Neural cell (in vitro differentiated cells): Measurements from ENCODE around the gene P2RX3. TPM values are rescaled to one million over a fixed set of nuclear protein-coding genes. Genes with fewer than 3 reads are reported as not detected.

Experiments used
- H2AFZ ChIP-seq: fragments of 200-600, 300-800 bp; sonication (generic), shearing (Covaris generic); 2 replicates; pipeline ENCODE4 v1.6.0; 2014; ENCODE audit warnings: low read depth, mild to moderate bottlenecking, antibody characterized with exemption, low read length, moderate library complexity
- H3F3A ChIP-seq: fragments of 200-600 bp; shearing (Covaris generic); 2 replicates; pipeline ENCODE4 v1.6.1; 2016; ENCODE audit warnings: mild to moderate bottlenecking, moderate library complexity, mixed read lengths, antibody characterized with exemption, low read length; ENCODE audit not compliant: insufficient read depth, poor library complexity, severe bottlenecking
- H3K27ac ChIP-seq: fragments of 200-600, 300-800 bp; sonication (generic), shearing (Covaris generic); 2 replicates; pipeline ENCODE4 v1.5.1; 2014; ENCODE audit warnings: mild to moderate bottlenecking, low read length, moderate library complexity
- H3K27me3 ChIP-seq: fragments of 300-800, 200-600 bp; sonication (generic), shearing (Covaris generic); 2 replicates; pipeline ENCODE4 v1.6.0; 2014; ENCODE audit warnings: mild to moderate bottlenecking, low read depth, low read length, moderate library complexity; ENCODE audit not compliant: insufficient read depth
- H3K36me3 ChIP-seq: fragments of 300-800, 200-600 bp; sonication (generic), shearing (Covaris generic); 2 replicates; pipeline ENCODE4 v1.5.1; 2014; ENCODE audit warnings: mild to moderate bottlenecking, antibody characterized with exemption, low read length, moderate library complexity; ENCODE audit not compliant: insufficient read depth
- H3K4me2 ChIP-seq: fragments of 300-800, 200-600 bp; sonication (generic), shearing (Covaris generic); 2 replicates; pipeline ENCODE4 v1.6.0; 2014; ENCODE audit warnings: mild to moderate bottlenecking, low read length
- H3K4me3 ChIP-seq: fragments of 300-800, 200-600 bp; sonication (generic), shearing (Covaris generic); 2 replicates; pipeline ENCODE4 v1.5.1; 2014; ENCODE audit warnings: mild to moderate bottlenecking, low read length, moderate library complexity
- H3K79me2 ChIP-seq: fragments of 200-600 bp; shearing (Covaris generic); replicated peaks from 2 replicates; pipeline ENCODE4 v1.6.0; 2014; ENCODE audit warnings: mild to moderate bottlenecking, low read length, moderate library complexity; ENCODE audit not compliant: insufficient read depth
- H3K9ac ChIP-seq: fragments of 300-800, 200-600 bp; sonication (generic), shearing (Covaris generic); 2 replicates; pipeline ENCODE4 v1.6.1; 2016; ENCODE audit warnings: mild to moderate bottlenecking, low read length, mixed read lengths
- H3K9me2 ChIP-seq: fragments of 200-600 bp; shearing (Covaris generic); 2 replicates; pipeline ENCODE4 v1.6.1; 2016; ENCODE audit warnings: mild to moderate bottlenecking, low read length, mixed read lengths; ENCODE audit not compliant: insufficient read depth
- H3K9me3 ChIP-seq: fragments of 200-600, 300-800 bp; sonication (generic), shearing (Covaris generic); 2 replicates; pipeline ENCODE4 v1.6.1; 2016; ENCODE audit warnings: mild to moderate bottlenecking, mixed run types, low read length, moderate library complexity, mixed read lengths
- H4K20me1 ChIP-seq: fragments of 200-600 bp; shearing (Covaris generic); 2 replicates; pipeline ENCODE4 v1.6.1; 2016; ENCODE audit warnings: mild to moderate bottlenecking, mixed run types; ENCODE audit not compliant: insufficient read depth
- CTCF ChIP-seq: fragments of 450-650 bp; IDR thresholded peaks from 2 replicates; pipeline ENCODE4 v1.5.1; 2014; ENCODE audit warnings: antibody characterized with exemption, mild to moderate bottlenecking, moderate library complexity; ENCODE audit not compliant: poor library complexity, severe bottlenecking
- EP300 ChIP-seq: fragments of 450-650 bp; conservative IDR thresholded peaks from 2 replicates; pipeline ENCODE4 v1.6.1; 2014; ENCODE audit warnings: antibody characterized with exemption, mild to moderate bottlenecking, moderate library complexity; ENCODE audit not compliant: poor library complexity, severe bottlenecking
- EZH2 ChIP-seq: fragments of 200-600, 300-800 bp; shearing (Covaris generic), sonication (generic); IDR thresholded peaks from 2 replicates; pipeline ENCODE4 v1.6.1; 2014; ENCODE audit warnings: antibody characterized with exemption, low read length, borderline replicate concordance, mild to moderate bottlenecking; ENCODE audit not compliant: insufficient read depth, poor library complexity, severe bottlenecking
- MXI1 ChIP-seq: fragments of 450-650 bp; conservative IDR thresholded peaks from 2 replicates; pipeline ENCODE4 v1.6.1; 2014; ENCODE audit warnings: antibody characterized with exemption, mild to moderate bottlenecking; ENCODE audit not compliant: poor library complexity, severe bottlenecking
- POLR2AphosphoS5 ChIP-seq: IDR thresholded peaks from 2 replicates; pipeline ENCODE4 v1.6.1; 2012
- RAD21 ChIP-seq: fragments of 450-650 bp; conservative IDR thresholded peaks from 2 replicates; pipeline ENCODE4 v1.6.1; 2014; ENCODE audit warnings: antibody characterized with exemption, mild to moderate bottlenecking, moderate library complexity
- REST ChIP-seq: IDR thresholded peaks from 2 replicates; pipeline ENCODE4 v1.6.1; 2012; ENCODE audit warnings: borderline replicate concordance
- SMC3 ChIP-seq: fragments of 450-650 bp; conservative IDR thresholded peaks from 2 replicates; pipeline ENCODE4 v1.6.1; 2014; ENCODE audit warnings: antibody characterized with exemption, mild to moderate bottlenecking, moderate library complexity; ENCODE audit not compliant: poor library complexity
- TAF1 ChIP-seq: IDR thresholded peaks from 2 replicates; pipeline ENCODE4 v1.6.1; 2012; ENCODE audit warnings: low read depth
- polyA plus RNA-seq: library from polyadenylated mRNA; depleted of rRNA; stranded (reverse); fragments of >200 nt; gene quantifications from 2 replicates; pipeline ENCODE4 v1.2.3, GENCODE V29; 2014

P2RX3 gene
- polyA plus RNA-seq, 1 donor from 2014 or later = not detected

GRCh38 chr11:57325735-57326048 is 12.5 kb upstream of the P2RX3 start:
- Histone ChIP-seq H3F3A (peaks cover 3% of the 10 kb centered on the region), H3K27me3 (no peaks in the 10 kb centered on the region), H3K36me3 (peaks cover 6% of the 10 kb centered on the region), H3K4me2 (peak overlapping the region; percentile 29), H3K9me3 (no peaks in the 10 kb centered on the region), H3K79me2 (peaks cover 27% of the 10 kb centered on the region), H3K9me2 (no peaks in the 10 kb centered on the region), H3K4me3 (peak overlapping the region; percentile 92), H3K9ac (peak overlapping the region; percentile 84), H3K27ac (peak overlapping the region; percentile 79), H4K20me1 (no peaks in the 10 kb centered on the region), H2AFZ (no peak overlapping the region)
- TF ChIP-seq CTCF (no peak), SMC3 (no peak), REST (no peak), POLR2AphosphoS5 (no peak), EP300 (no peak), RAD21 (no peak), EZH2 (no peak)

GRCh38 chr11:57327721-57328120 is 10.4 kb upstream of the P2RX3 start:
- H3F3A ChIP-seq = peaks cover 3% of the 10 kb centered on the region
- peaks cover 6% of the 10 kb centered on the region for H3K36me3 ChIP-seq
- TF ChIP-seq CTCF (no peak), EP300 (no peak), SMC3 (no peak), REST (no peak), TAF1 (no peak), POLR2AphosphoS5 (no peak), EZH2 (no peak), MXI1 (no peak), RAD21 (no peak)
- peaks cover 9% of the 10 kb centered on the region for H3K79me2 ChIP-seq
- H3K9me3 ChIP-seq = no peaks in the 10 kb centered on the region
- H3K4me2 ChIP-seq = no peak overlapping the region
- no peak overlapping the region for H3K27ac ChIP-seq
- H3K4me3 ChIP-seq = no peak overlapping the region
- no peak overlapping the region for H2AFZ ChIP-seq
- no peaks in the 10 kb centered on the region for H4K20me1 ChIP-seq
- H3K9ac ChIP-seq = no peak overlapping the region
- H3K27me3 ChIP-seq = no peaks in the 10 kb centered on the region
- no peaks in the 10 kb centered on the region for H3K9me2 ChIP-seq
